Panc1 (cell line): ENCODE measurements around the gene CLHC1. TPM values are rescaled to one million over a fixed set of nuclear protein-coding genes. Genes with fewer than 3 reads are reported as not detected.

Experiments used
- ATAC-seq: fragments of 200-7000 bp; cut with Tn5 transposase; 2 replicates; pipeline ENCODE4 v1.9.1; 2020; ENCODE audit warnings: mild to moderate bottlenecking, moderate library complexity
- BruUV-seq: library from RNA; stranded (reverse); fragments of 400-500 nt; replicated peaks from 2 replicates; lab custom pipeline; 2021; lab: Mats Ljungman, UMichigan
- CTCF ChIA-PET: fragments of 300-600 bp; sonication (Branson Sonifier 250); formaldehyde crosslinking; loops from one replicate; lab custom pipeline; 2022; ENCODE audit warnings: antibody characterized with exemption; lab: Charles Lee
- POLR2A ChIA-PET: fragments of 300-600 bp; sonication (Branson Sonifier 250); formaldehyde crosslinking; loops from one replicate; lab custom pipeline; 2022; ENCODE audit warnings: antibody characterized with exemption; lab: Charles Lee
- DNase-seq: peaks from one replicate; pipeline ENCODE4 v3.0.0-alpha.2; 2010; ENCODE audit warnings: low read depth, low spot score
- H3K27ac ChIP-seq: 2 replicates; pipeline ENCODE4 v1.5.1; 2011; ENCODE audit warnings: mild to moderate bottlenecking, low read length, inconsistent platforms
- H3K27me3 ChIP-seq: fragments of 200-500 bp; sonication (Bioruptor generic); 2 replicates; pipeline ENCODE4 v1.6.0; 2014; ENCODE audit warnings: low read length, inconsistent platforms; ENCODE audit not compliant: control insufficient read depth, insufficient read depth
- H3K36me3 ChIP-seq: fragments of 200-500 bp; sonication (Bioruptor generic); 2 replicates; pipeline ENCODE4 v1.5.1; 2014; ENCODE audit warnings: inconsistent platforms, mild to moderate bottlenecking, low read length, moderate library complexity; ENCODE audit not compliant: control insufficient read depth, insufficient read depth
- H3K4me1 ChIP-seq: 2 replicates; pipeline ENCODE4 v1.5.1; 2011; ENCODE audit warnings: inconsistent platforms, mild to moderate bottlenecking, low read length, moderate library complexity; ENCODE audit not compliant: control insufficient read depth, insufficient read depth
- H3K4me3 ChIP-seq, 2 experiments: 2 replicates each; pipeline ENCODE4 v1.5.1; 2011 to 2012; ENCODE audit warnings: low read depth in 2 of 2, low read length in 2 of 2, mild to moderate bottlenecking in 2 of 2, inconsistent platforms in 1 of 2, moderate library complexity in 1 of 2
- H3K9me3 ChIP-seq: fragments of 200-500 bp; sonication (Bioruptor generic); 2 replicates; pipeline ENCODE4 v1.5.1; 2014; ENCODE audit warnings: low read depth, mild to moderate bottlenecking, inconsistent platforms, low read length, moderate library complexity; ENCODE audit not compliant: control insufficient read depth, insufficient read depth
- POLR2AphosphoS5 ChIP-seq: IDR thresholded peaks from 2 replicates; pipeline ENCODE4 v1.6.1; 2012; ENCODE audit warnings: mild to moderate bottlenecking, low read depth, low read length, moderate library complexity
- SIN3A ChIP-seq: IDR thresholded peaks from 2 replicates; pipeline ENCODE4 v1.6.1; 2012; ENCODE audit warnings: low read depth, mild to moderate bottlenecking, low read length, moderate library complexity, borderline replicate concordance; ENCODE audit not compliant: insufficient read depth
- TCF7L2 ChIP-seq: IDR thresholded peaks from 2 replicates; pipeline ENCODE4 v1.6.1; 2011; ENCODE audit warnings: mild to moderate bottlenecking, low read depth, low read length, inconsistent platforms
- in situ Hi-C: cut with HindIII; loops from 2 replicates; pipeline ENCODE4 v1.10.0; 2016; ENCODE audit warnings: low sequenced_read_pairs, low pct_unique_long_range_greater_than_20kb
- intact Hi-C: fragments of 100-400 bp; cut with micrococcal nuclease; formaldehyde crosslinking; loops from one replicate; pipeline ENCODE4 v1.10.0; 2022; ENCODE audit not compliant: unreplicated experiment
- total RNA-seq: library from RNA; stranded (reverse); gene quantifications from one replicate; pipeline ENCODE4 v1.2.1, GENCODE V29; 2021; ENCODE audit not compliant: unreplicated experiment
- TF ChIP-seq, protein P1 (sequence below), 2 experiments: IDR thresholded peaks; 2 replicates each; pipeline ENCODE4 v1.6.1; 2011 to 2012; ENCODE audit warnings: low read depth in 2 of 2, control low read depth in 1 of 2, low read length in 1 of 2, mild to moderate bottlenecking in 1 of 2, moderate library complexity in 1 of 2; ENCODE audit not compliant: insufficient read depth in 1 of 2
- TF ChIP-seq, protein P2 (sequence below): fragments of 450-650 bp; IDR thresholded peaks from 2 replicates; pipeline ENCODE4 v1.5.1; 2017; ENCODE audit warnings: mild to moderate bottlenecking

Gene CLHC1
- total RNA-seq, 1 experiment from 2014 or later = 3.6 TPM

DNA sequence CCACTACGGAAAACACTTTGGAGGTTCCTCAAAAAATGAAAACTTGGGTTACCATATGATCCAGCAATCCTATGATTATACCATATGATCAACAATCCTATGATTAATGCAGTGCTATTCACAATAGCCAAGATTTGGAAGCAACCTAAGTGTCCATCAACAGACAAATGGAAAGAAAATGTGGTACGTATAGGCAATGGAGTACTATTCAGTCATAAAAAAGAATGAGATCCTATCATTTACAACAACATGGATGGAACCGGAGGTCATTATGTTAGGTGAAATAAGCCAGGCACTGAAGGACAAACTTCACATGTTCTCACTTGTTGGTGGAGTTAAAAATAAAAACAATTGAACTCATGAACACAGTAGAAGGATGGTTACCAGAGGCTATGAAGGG lies 27.6 kb downstream of the CLHC1 start:
- H3K4me3 ChIP-seq = no peak overlapping the region
- H3K4me1 ChIP-seq = no peaks in the 10 kb centered on the region
- TF ChIP-seq, protein P1, sequence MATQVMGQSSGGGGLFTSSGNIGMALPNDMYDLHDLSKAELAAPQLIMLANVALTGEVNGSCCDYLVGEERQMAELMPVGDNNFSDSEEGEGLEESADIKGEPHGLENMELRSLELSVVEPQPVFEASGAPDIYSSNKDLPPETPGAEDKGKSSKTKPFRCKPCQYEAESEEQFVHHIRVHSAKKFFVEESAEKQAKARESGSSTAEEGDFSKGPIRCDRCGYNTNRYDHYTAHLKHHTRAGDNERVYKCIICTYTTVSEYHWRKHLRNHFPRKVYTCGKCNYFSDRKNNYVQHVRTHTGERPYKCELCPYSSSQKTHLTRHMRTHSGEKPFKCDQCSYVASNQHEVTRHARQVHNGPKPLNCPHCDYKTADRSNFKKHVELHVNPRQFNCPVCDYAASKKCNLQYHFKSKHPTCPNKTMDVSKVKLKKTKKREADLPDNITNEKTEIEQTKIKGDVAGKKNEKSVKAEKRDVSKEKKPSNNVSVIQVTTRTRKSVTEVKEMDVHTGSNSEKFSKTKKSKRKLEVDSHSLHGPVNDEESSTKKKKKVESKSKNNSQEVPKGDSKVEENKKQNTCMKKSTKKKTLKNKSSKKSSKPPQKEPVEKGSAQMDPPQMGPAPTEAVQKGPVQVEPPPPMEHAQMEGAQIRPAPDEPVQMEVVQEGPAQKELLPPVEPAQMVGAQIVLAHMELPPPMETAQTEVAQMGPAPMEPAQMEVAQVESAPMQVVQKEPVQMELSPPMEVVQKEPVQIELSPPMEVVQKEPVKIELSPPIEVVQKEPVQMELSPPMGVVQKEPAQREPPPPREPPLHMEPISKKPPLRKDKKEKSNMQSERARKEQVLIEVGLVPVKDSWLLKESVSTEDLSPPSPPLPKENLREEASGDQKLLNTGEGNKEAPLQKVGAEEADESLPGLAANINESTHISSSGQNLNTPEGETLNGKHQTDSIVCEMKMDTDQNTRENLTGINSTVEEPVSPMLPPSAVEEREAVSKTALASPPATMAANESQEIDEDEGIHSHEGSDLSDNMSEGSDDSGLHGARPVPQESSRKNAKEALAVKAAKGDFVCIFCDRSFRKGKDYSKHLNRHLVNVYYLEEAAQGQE (IDR thresholded peaks at IDR 0.05; ENCODE audit: insufficient read depth in 1 of 2, low read depth in 2 of 2, low read length in 1 of 2) = no peak
- TF ChIP-seq SIN3A = no peak
- TF ChIP-seq TCF7L2 = no peak
- no peak for TF ChIP-seq POLR2AphosphoS5
- TF ChIP-seq, protein P2, sequence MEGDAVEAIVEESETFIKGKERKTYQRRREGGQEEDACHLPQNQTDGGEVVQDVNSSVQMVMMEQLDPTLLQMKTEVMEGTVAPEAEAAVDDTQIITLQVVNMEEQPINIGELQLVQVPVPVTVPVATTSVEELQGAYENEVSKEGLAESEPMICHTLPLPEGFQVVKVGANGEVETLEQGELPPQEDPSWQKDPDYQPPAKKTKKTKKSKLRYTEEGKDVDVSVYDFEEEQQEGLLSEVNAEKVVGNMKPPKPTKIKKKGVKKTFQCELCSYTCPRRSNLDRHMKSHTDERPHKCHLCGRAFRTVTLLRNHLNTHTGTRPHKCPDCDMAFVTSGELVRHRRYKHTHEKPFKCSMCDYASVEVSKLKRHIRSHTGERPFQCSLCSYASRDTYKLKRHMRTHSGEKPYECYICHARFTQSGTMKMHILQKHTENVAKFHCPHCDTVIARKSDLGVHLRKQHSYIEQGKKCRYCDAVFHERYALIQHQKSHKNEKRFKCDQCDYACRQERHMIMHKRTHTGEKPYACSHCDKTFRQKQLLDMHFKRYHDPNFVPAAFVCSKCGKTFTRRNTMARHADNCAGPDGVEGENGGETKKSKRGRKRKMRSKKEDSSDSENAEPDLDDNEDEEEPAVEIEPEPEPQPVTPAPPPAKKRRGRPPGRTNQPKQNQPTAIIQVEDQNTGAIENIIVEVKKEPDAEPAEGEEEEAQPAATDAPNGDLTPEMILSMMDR = no peak
- ATAC-seq = no peak
- H3K27me3 ChIP-seq = no peaks in the 10 kb centered on the region
- H3K36me3 ChIP-seq = no peaks in the 10 kb centered on the region
- intact Hi-C loops = no loop called here
- BruUV-seq = no TSS peak
- POLR2A ChIA-PET = no interaction called here
- no peak overlapping the region for H3K27ac ChIP-seq
- DNase-seq = no peak
- CTCF ChIA-PET = no interaction called here
- H3K9me3 ChIP-seq = no peaks in the 10 kb centered on the region
- in situ Hi-C loops = no loop called here

DNA sequence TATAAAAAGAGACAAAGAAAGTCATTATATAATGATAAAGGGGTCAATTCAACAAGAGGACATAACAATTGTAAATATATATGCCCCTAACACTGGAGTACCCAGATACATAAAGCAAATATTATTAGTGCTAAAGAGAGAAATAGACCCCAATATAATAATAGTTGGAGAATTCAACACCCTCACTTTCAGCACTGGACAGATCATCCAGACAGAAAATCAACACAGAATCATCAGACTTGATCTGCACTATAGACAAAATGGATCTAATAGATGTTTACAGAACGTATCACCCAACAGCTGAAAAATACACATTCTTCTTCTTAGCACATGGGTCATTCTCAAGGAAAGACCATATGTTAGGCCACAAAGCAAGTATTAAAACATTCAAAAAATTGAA lies 31.7 kb downstream of the CLHC1 start:
- intact Hi-C loops (no loop called here), in situ Hi-C loops (no loop called here)
- no peaks in the 10 kb centered on the region for H3K36me3 ChIP-seq
- no peak for DNase-seq
- H3K4me1 ChIP-seq = no peaks in the 10 kb centered on the region
- H3K9me3 ChIP-seq = no peaks in the 10 kb centered on the region
- BruUV-seq = no TSS peak
- TF ChIP-seq, protein P2 = no peak
- TF ChIP-seq, protein P1 (IDR thresholded peaks at IDR 0.05; ENCODE audit: insufficient read depth in 1 of 2, low read depth in 2 of 2, low read length in 1 of 2) = peak in 1 of 2 experiments; percentile 69; a peak in 2 of 4 replicates
- TF ChIP-seq TCF7L2 = no peak
- no peak overlapping the region for H3K4me3 ChIP-seq
- POLR2A ChIA-PET = no interaction called here
- no peak for ATAC-seq
- H3K27ac ChIP-seq = no peak overlapping the region
- CTCF ChIA-PET = interaction anchor here (0.7 kb wide), 1 partner anchor 978 kb away, joined by 3 read pairs; no protein-coding TSS in a partner anchor
- no peaks in the 10 kb centered on the region for H3K27me3 ChIP-seq
